Ovary (tissue), 3 donors: ENCODE data around the gene DHRS12.

Source experiments
- CTCF ChIP-seq, 3 donors: fragments of 450-650 bp in 2 of 3; fragments of 200-600 bp in 1 of 3; IDR thresholded peaks; one replicate each; pipeline versions ENCODE4 v1.5.1 to v1.8.0; 2016 to 2022; ENCODE audit warnings: antibody characterized with exemption in 3 of 3, mild to moderate bottlenecking in 1 of 3
- EP300 ChIP-seq: sonication (generic); formaldehyde crosslinking; IDR thresholded peaks from one replicate; pipeline ENCODE4 v1.6.1; 2017; ENCODE audit warnings: antibody characterized with exemption
- POLR2A ChIP-seq: fragments of 450-650 bp; IDR thresholded peaks from one replicate; pipeline ENCODE4 v1.6.1; 2017; ENCODE audit warnings: antibody characterized with exemption, mild to moderate bottlenecking, moderate library complexity
- donor health status: DM: no; HTN: no; CAD: no.

- no peak for TF ChIP-seq CTCF (IDR thresholded peaks at IDR 0.05)
- TF ChIP-seq EP300 = no peak
- TF ChIP-seq POLR2A = no peak
These were observed 82.5 kb downstream of the DHRS12 start for GRCh38 chr13:51721496-51721895.
